Esophagus mucosa (tissue), 1 donor: Measurements from ENCODE around the gene GALNTL6. TPM values are rescaled to one million over a fixed set of nuclear protein-coding genes. Genes with fewer than 3 reads are reported as not detected.
"Not testable (repeated sequence)": the region's sequence is repeated elsewhere in the genome, so short reads cannot be mapped to it uniquely, and the experiment has no call there.

ENCODE experiments used
- ATAC-seq: fragments of 200-7000 bp; cut with Tn5 transposase; one replicate; pipeline ENCODE4 v1.9.1; 2020
- total RNA-seq: library from RNA; stranded (reverse); gene quantifications from one replicate; pipeline ENCODE4 v1.2.4, GENCODE V29; 2023
- donor health status: DM: yes; HTN: yes; CAD: no.

GALNTL6 gene
- total RNA-seq, 1 donor from 2014 or later, result not detected

- ATAC-seq, result no peak
These were observed 872.8 kb downstream of the GALNTL6 start for GRCh38 chr4:172686021-172686420.

DNA sequence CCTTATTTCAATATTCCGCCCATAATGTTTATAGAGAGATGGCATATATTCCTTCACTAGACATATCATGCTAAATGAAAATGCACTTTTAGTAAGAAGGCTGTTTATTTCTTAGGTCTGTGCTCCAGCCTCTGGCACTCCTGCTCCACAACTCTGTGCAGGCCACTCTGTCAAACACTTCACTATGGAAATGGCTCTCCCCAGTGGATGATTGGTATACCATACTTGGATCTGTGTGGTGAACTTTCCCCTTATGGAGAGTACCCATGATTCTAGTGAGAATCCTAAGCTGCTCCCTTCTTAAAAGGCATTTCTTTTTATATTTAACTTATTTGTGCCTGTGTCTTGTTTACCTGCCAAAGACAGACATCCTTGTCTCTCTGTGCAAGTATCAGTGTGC lies 875.3 kb downstream of the GALNTL6 start:
- ATAC-seq, result no peak

DNA sequence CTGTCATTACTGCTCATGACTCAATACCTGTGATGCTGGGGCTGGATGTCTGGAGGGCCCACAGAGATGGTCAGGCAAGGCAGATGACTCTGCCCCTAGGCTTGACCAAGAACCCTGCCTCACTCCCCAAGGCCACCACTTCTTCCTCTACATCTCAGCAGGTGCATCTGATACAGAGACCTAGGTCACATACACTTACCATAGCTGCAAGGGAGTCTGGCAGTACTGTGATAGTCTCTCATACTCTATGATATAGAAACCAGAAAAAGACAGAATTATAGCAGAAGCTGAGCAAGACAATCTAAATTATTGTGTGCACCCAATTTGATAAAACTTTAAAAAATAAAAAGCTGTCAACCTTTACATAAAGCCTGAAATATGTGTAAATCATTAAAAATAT lies 878.3 kb downstream of the GALNTL6 start:
- ATAC-seq, result no peak

GRCh38 chr4:172692701-172693100 lies 879.5 kb downstream of the GALNTL6 start:
- no peak for ATAC-seq

GRCh38 chr4:172698256-172698655 lies 885.1 kb downstream of the GALNTL6 start:
- ATAC-seq, result no peak

DNA sequence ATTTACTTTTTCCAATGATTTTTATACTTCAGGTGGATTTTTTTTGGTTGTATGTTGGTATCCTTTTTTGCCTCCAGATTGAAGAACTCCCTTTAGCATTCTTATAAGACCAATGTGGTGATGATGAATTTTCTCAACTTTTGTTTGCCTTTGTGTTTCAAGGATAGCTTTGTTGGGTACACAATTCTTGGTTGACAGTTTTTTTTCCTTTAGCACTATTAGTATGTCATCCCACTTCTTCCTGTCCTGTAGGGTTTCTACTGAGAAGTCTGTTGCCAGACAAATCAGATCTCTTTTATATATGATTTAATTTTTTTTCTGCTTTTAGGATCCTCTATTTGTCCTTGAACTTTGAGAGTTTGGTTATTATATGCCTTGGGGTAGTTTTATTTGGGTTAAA lies 892.4 kb downstream of the GALNTL6 start:
- ATAC-seq, result no peak

DNA sequence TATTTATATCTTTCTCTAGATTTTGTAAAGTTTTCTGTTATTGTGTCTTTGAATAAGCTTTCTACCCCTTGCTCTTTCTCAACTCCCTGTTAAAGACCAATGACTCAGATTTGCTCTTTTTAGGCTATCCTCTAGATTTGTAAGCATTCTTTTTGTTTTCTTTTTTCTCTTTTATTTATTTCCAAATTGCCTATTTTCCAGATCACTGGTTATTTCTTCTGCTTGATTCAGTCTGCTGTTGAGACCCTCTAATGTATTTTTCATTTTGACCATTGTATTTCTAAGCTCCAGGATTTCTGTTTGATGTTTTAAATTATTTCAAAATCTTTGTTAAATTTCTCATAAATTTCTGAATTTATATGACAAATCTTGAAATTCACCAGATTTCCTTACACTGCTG lies 892.8 kb downstream of the GALNTL6 start:
- ATAC-seq, result no peak

DNA sequence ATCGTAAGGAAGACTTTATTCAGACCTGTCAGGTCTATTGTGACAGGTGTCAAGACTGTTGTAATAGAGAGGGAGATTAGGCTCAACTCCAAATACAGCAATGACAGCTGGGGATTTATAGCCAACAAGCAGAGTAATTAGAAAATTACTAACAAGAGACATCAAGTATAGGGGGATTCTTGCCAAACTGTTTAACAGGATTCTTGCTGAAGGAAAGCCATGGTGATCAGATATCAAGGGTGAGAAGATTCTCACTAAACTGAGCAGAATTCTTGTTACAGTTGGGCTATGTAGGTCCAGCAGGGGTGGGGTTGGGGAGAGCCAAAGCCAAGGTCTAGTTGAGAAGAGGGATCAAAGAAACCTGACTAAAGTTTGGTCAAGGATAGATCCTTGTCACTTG lies 894.4 kb downstream of the GALNTL6 start:
- ATAC-seq, result no peak

DNA sequence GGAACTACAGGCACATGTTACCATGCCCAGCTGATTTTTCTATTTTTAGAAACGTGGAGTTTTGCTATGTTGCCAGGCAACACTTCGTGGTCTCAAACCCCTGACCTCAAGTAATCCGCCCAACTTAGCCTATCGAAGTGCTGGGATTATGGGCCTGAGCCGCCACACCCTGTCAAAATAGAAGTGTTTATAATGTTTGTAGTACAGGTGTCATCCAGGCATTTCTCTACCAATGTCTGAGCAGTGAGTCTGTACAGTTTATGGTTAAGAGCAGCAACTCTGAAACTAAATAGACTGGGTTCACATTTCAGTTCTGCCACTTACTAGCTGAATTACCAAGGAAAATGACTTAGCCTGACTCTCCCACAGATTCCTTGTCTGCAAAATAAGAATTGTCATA lies 895.0 kb downstream of the GALNTL6 start:
- ATAC-seq, result no peak

- no peak for ATAC-seq
These were observed 896.2 kb downstream of the GALNTL6 start for GRCh38 chr4:172709376-172709775.

- no peak for ATAC-seq
These were observed 903.1 kb downstream of the GALNTL6 start for GRCh38 chr4:172716291-172716690.

DNA sequence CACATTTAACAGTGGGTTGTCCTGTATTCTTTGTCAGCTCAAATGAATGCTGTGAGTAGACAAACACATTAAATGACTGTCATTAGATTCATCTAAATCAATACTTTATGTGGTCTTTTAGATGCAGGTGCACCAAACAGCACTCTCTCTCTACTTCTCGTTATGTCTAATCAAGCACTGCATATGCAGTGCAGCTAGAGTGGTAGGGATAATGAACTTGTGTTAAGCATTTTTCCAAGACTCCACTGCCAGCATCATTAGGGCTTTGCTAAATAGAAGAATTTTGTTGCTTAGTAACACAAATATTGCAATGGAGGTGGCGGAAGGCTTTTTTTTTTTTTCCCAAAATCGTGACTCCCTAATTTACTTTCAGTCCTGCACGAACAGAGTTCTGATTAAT lies 908.5 kb downstream of the GALNTL6 start:
- no peak for ATAC-seq

- ATAC-seq, result no peak
These were observed 912.4 kb downstream of the GALNTL6 start for GRCh38 chr4:172725581-172725980.

DNA sequence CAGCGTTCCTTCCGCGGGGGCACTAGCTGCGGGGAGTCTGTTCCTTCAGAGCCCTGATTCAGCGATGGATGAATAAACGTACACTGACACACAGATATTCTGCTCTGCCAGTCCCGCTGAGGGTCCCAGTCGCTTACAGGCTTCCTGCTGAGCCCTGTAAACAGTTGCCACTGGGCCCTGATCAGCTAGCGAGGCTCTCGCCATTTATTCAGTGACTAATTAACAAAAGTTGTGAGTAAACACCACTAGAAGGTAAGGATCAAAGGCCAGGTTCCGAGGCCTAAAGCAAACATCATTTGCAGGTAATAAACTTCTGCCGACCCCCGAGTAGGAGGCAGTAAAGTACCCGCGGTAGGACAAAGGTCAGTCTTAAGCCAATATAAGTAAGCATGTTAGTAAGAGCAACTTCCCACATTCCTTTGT lies 912.8 kb downstream of the GALNTL6 start:
- no peak for ATAC-seq

DNA sequence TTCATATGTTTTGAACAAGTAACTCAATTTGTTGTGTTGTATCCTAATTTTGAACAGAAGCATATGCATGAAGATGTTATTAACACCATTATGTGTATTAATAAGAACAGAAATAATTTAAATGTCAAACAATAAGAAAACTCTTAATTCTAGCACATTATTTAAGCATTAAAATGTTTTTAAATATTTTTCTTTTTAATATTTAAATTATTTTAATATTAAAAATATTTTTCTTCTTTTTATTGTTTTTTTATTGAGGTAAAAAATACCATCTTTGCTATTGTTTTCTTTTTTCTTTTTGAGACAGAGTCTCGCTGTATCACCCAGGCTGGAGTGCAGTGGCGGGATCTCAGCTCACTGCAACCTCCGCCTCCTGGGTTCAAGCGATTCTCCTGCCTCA lies 914.4 kb downstream of the GALNTL6 start:
- no peak for ATAC-seq

DNA sequence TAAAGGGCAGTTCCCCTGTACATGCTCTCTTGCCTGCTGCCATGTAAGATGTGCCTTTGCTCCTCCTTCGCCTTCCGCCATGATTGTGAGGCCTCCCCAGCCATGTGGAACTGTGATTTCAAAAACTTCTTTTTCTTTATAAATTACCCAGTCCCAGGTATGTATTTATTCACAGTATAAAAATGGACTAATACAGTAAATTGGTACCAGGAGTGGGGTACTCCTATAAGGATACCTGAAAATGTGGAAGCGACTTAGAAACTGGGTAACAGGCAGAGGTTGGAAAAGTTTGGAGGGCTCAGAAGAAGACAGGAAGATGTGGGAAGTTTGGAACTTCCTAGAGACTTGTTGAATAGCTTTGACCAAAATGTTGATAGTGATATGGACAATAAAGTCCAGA lies 920.4 kb downstream of the GALNTL6 start:
- ATAC-seq, result not testable (repeated sequence)

- ATAC-seq, result no peak
These were observed 921.4 kb downstream of the GALNTL6 start for GRCh38 chr4:172734555-172734954.

DNA sequence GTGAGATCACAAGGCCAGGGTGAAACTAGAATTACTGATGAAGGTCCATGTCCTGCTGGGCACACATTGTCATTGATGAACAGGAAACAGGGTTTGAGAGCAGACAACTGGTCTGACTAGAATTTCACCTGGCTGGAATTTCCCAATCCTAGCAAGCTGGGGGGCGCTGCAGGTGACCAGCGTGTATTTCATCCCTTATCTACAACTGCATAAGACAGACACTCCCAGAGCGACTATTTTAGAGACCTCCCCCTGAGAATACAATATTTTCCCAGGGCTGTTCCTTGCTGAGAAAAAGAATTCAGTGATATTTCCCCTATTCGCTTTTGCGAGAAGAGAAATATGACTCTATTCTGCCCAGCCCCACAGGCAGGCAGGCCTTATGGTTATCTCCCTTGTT lies 922.8 kb downstream of the GALNTL6 start:
- no peak for ATAC-seq

GRCh38 chr4:172740434-172740833 lies 927.2 kb downstream of the GALNTL6 start:
- no peak for ATAC-seq

GRCh38 chr4:172750910-172751309 lies 937.7 kb downstream of the GALNTL6 start:
- no peak for ATAC-seq

DNA sequence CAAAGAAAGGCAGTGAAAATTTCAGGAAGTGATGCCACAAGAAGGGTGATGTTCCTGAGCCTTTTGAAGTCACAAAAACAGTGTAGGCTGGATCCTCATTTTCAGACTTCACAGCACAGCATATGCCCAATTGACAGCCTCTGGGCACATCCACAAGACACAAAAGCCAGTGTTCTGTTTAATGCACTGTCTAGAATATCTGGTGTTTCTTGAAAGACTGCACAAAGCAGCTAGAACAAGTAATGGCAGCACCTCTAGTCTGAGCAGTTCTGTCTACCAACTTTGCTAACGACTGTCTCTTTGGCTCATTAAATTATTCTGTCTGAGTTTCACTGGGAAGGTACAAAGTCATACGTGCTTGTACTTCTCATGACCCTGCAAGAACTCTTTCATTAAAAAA lies 938.3 kb downstream of the GALNTL6 start:
- peak; percentile 71 for ATAC-seq

GRCh38 chr4:172758586-172759340 lies 945.6 kb downstream of the GALNTL6 start:
- ATAC-seq, result peak; percentile 33

DNA sequence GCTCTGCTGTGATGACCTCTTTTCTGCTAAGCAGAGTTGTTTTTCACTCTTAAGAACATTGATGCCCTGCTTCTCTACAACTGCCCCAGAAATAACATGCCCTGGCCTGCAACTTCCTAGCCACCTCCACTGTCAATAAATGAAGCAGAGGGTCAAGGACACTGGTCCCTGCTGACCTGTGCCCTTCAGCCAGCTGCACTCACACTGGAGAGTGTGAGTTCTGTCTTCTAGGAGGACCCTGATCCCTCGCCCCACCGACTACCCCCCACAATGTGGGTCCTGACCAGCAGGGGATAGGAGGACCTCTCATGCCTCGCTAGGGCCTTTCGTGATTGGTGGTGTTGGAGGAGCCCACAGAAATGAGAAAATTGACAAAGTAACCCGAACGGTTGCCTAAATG lies 947.3 kb downstream of the GALNTL6 start:
- no peak for ATAC-seq

- ATAC-seq, result no peak
These were observed 949.7 kb downstream of the GALNTL6 start for GRCh38 chr4:172762895-172763294.

DNA sequence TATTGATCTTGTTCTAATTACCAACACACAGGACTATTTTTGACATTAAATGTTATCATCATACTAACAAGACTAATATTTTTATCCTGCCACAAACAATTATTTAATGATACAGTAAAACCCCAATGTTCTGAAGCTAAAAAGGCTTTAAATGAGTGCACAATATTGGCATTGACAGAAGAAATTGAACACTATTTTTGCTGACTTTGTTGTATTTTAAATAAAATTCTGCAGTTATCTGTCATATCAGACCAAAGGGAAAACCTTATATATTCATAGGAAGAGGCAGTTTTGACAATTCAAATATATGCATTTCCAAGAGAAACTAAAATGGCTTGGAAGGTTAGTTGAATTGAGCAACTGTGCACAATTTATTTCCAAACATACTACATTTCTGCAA lies 957.6 kb downstream of the GALNTL6 start:
- ATAC-seq, result no peak
